HepG2 (cell line): ENCODE data around the gene APLNR.

ENCODE experiments used
- ATF4 ChIP-seq, 2 experiments: fragments of 450-650 bp in 1 of 2; sonication (generic) in 1 of 2; formaldehyde crosslinking; IDR thresholded peaks; 2 replicates each; pipeline versions ENCODE4 v1.5.0 to v1.8.0; 2020 to 2022; ENCODE audit warnings: mild to moderate bottlenecking in 1 of 2, missing genetic modification reagents in 1 of 2
- CREM ChIP-seq, 2 experiments: sonication (generic) in 1 of 2; formaldehyde crosslinking in 1 of 2; IDR thresholded peaks; 2 replicates each; pipeline versions ENCODE4 v1.4.0 to v1.6.1; 2016 to 2020; ENCODE audit warnings: antibody characterized with exemption in 1 of 2, mild to moderate bottlenecking in 1 of 2, missing genetic modification reagents in 1 of 2
- EP300 ChIP-seq, 3 experiments: sonication (generic) in 1 of 3; formaldehyde crosslinking in 1 of 3; IDR thresholded peaks; 2 replicates each; pipeline versions ENCODE4 v1.5.1 to v1.6.1; 2011 to 2020; ENCODE audit warnings: low read depth in 2 of 3, low read length in 2 of 3, borderline replicate concordance in 1 of 3, improper control_type of control experiment in 1 of 3, mild to moderate bottlenecking in 1 of 3, missing genetic modification reagents in 1 of 3, moderate library complexity in 1 of 3
- FOXK2 ChIP-seq: fragments of 450-650 bp; IDR thresholded peaks from 2 replicates; pipeline ENCODE4 v1.6.1; 2016
- POLR2A ChIP-seq, 2 experiments: IDR thresholded peaks; 2 replicates each; pipeline ENCODE4 v1.6.1; 2011; ENCODE audit warnings: low read depth in 2 of 2, low read length in 2 of 2, mild to moderate bottlenecking in 1 of 2, moderate library complexity in 1 of 2; ENCODE audit not compliant: insufficient read depth in 1 of 2
- THAP11 ChIP-seq: IDR thresholded peaks from 2 replicates; pipeline ENCODE4 v1.6.1; 2016; ENCODE audit warnings: missing biosample characterization, missing genetic modification reagents
- ZNF20 ChIP-seq: sonication (generic); formaldehyde crosslinking; IDR thresholded peaks from 2 replicates; pipeline ENCODE4 v1.4.0; 2020; ENCODE audit warnings: mild to moderate bottlenecking, moderate library complexity, missing genetic modification reagents
- ZNF329 ChIP-seq: sonication (generic); formaldehyde crosslinking; IDR thresholded peaks from 2 replicates; pipeline ENCODE4 v1.9.0; 2021; ENCODE audit warnings: low read depth, mild to moderate bottlenecking, missing genetic modification reagents
- ZNF704 ChIP-seq: sonication (generic); formaldehyde crosslinking; IDR thresholded peaks from 2 replicates; pipeline ENCODE4 v1.8.1; 2023; ENCODE audit warnings: mild to moderate bottlenecking, inconsistent platforms, moderate library complexity, missing genetic modification reagents, borderline replicate concordance
- ZNF75D ChIP-seq: sonication (generic); formaldehyde crosslinking; IDR thresholded peaks from 2 replicates; pipeline ENCODE4 v1.8.1; 2023; ENCODE audit warnings: missing genetic modification reagents, mild to moderate bottlenecking, borderline replicate concordance
- ZNF841 ChIP-seq: sonication (generic); formaldehyde crosslinking; IDR thresholded peaks from 2 replicates; pipeline ENCODE4 v1.8.1; 2023; ENCODE audit warnings: missing genetic modification reagents, borderline replicate concordance
- TF ChIP-seq, protein P1 (sequence below): sonication (generic); formaldehyde crosslinking; IDR thresholded peaks from 2 replicates; pipeline ENCODE4 v1.5.0; 2020; ENCODE audit warnings: mild to moderate bottlenecking, missing genetic modification reagents, moderate library complexity
- TF ChIP-seq, protein P2 (sequence below): sonication (generic); formaldehyde crosslinking; IDR thresholded peaks from 2 replicates; pipeline ENCODE4 v1.4.0; 2020; ENCODE audit warnings: missing genetic modification reagents, borderline replicate concordance

DNA sequence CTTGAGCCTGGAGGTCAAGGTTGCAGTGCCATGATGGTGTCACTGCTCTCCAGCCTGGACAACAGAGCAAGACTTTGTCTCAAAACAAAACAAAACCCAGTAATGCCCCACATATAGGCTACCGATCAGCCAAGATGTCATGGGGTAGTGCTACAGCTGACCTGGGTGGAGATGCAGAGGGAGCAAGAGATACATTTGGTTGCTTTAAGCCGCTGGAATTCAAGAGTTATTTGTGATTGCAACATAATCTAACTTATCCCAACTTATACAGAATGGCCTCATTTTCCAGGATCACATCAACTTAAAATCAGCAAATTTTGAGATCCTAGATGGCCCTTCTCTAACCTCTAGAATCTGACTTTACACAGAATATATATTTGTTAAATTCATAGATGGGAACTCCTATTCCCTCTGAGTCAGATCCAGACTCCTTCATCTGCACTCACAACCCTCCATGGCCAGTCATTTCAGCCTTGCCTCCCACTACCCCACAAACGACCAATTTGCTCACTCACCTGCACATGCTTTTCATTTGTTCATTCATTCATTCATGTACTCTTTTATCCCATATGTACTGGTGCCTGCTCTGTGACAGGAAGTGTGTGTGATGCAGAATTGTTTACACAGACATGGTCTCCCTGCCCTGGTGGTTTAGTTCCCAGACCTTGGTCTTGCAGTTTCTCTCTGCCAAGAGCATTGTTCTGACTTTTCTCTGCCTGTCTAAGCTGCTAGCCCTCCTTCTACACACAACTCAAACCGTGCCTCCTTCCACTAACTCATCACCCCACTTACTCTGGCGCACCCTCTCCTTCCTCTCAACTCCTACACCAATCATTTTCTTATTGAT, 24.1 kb upstream of the APLNR start:
- TF ChIP-seq ZNF75D (CRISPR knock-in tag) (no peak), FOXK2 (no peak), POLR2A (IDR thresholded peaks at IDR 0.05; ENCODE audit: insufficient read depth in 1 of 2, low read depth in 2 of 2, low read length in 2 of 2) (no peak), ZNF20 (CRISPR knock-in tag) (no peak), CREM (IDR thresholded peaks at IDR 0.05) (no peak), CREM (CRISPR knock-in tag; IDR thresholded peaks at IDR 0.05) (no peak), ZNF329 (CRISPR knock-in tag) (no peak), EP300 (IDR thresholded peaks at IDR 0.05; ENCODE audit: low read depth in 2 of 2, low read length in 2 of 2) (no peak), EP300 (CRISPR knock-in tag; IDR thresholded peaks at IDR 0.05; ENCODE audit: borderline replicate concordance) (no peak), ZNF841 (CRISPR knock-in tag) (no peak), THAP11 (CRISPR knock-in tag) (no peak), ATF4 (CRISPR knock-in tag; IDR thresholded peaks at IDR 0.05) (no peak), ZNF704 (no peak)
- TF ChIP-seq, protein P1, sequence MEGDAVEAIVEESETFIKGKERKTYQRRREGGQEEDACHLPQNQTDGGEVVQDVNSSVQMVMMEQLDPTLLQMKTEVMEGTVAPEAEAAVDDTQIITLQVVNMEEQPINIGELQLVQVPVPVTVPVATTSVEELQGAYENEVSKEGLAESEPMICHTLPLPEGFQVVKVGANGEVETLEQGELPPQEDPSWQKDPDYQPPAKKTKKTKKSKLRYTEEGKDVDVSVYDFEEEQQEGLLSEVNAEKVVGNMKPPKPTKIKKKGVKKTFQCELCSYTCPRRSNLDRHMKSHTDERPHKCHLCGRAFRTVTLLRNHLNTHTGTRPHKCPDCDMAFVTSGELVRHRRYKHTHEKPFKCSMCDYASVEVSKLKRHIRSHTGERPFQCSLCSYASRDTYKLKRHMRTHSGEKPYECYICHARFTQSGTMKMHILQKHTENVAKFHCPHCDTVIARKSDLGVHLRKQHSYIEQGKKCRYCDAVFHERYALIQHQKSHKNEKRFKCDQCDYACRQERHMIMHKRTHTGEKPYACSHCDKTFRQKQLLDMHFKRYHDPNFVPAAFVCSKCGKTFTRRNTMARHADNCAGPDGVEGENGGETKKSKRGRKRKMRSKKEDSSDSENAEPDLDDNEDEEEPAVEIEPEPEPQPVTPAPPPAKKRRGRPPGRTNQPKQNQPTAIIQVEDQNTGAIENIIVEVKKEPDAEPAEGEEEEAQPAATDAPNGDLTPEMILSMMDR = no peak
- TF ChIP-seq, protein P2, sequence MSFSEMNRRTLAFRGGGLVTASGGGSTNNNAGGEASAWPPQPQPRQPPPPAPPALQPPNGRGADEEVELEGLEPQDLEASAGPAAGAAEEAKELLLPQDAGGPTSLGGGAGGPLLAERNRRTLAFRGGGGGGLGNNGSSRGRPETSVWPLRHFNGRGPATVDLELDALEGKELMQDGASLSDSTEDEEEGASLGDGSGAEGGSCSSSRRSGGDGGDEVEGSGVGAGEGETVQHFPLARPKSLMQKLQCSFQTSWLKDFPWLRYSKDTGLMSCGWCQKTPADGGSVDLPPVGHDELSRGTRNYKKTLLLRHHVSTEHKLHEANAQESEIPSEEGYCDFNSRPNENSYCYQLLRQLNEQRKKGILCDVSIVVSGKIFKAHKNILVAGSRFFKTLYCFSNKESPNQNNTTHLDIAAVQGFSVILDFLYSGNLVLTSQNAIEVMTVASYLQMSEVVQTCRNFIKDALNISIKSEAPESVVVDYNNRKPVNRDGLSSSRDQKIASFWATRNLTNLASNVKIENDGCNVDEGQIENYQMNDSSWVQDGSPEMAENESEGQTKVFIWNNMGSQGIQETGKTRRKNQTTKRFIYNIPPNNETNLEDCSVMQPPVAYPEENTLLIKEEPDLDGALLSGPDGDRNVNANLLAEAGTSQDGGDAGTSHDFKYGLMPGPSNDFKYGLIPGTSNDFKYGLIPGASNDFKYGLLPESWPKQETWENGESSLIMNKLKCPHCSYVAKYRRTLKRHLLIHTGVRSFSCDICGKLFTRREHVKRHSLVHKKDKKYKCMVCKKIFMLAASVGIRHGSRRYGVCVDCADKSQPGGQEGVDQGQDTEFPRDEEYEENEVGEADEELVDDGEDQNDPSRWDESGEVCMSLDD (CRISPR knock-in tag) = no peak
